Duodenal mucosa (tissue), 2 donors: ENCODE data around the gene CXCR5.

ENCODE experiments used
- H3K27ac ChIP-seq: one replicate; pipeline ENCODE4 v1.7.0; 2013; ENCODE audit warnings: low read depth, low read length
- H3K27me3 ChIP-seq, 2 donors: one replicate each; pipeline ENCODE4 v1.7.0; 2013; ENCODE audit warnings: low read length in 2 of 2, control low read depth in 1 of 2; ENCODE audit not compliant: insufficient read depth in 2 of 2, control insufficient read depth in 1 of 2
- H3K36me3 ChIP-seq, 2 donors: one replicate each; pipeline ENCODE4 v1.7.0; 2013; ENCODE audit warnings: low read length in 2 of 2, control low read depth in 1 of 2; ENCODE audit not compliant: insufficient read depth in 2 of 2, control insufficient read depth in 1 of 2
- H3K4me1 ChIP-seq, 2 donors: one replicate each; pipeline ENCODE4 v1.7.0; 2013; ENCODE audit warnings: low read length in 2 of 2, control low read depth in 1 of 2; ENCODE audit not compliant: insufficient read depth in 2 of 2, control insufficient read depth in 1 of 2
- H3K4me3 ChIP-seq, 2 donors: one replicate each; pipeline ENCODE4 v1.7.0; 2013; ENCODE audit warnings: low read length in 2 of 2, low read depth in 1 of 2
- H3K9ac ChIP-seq, 2 donors: one replicate each; pipeline ENCODE4 v1.7.0; 2013; ENCODE audit warnings: low read length in 2 of 2, low read depth in 1 of 2
- H3K9me3 ChIP-seq, 2 donors: one replicate each; pipeline ENCODE4 v1.7.0; 2013; ENCODE audit warnings: low read length in 2 of 2, control low read depth in 1 of 2; ENCODE audit not compliant: control insufficient read depth in 1 of 2

The CXCR5 gene

GRCh38 chr11:118873804-118874203 lies 9.9 kb upstream of the CXCR5 start:
- Histone ChIP-seq H3K4me3 (no peak overlapping the region), H3K9me3 (no peaks in the 10 kb centered on the region), H3K9ac (no peak overlapping the region), H3K27me3 (no peaks in the 10 kb centered on the region), H3K36me3 (no peaks in the 10 kb centered on the region), H3K27ac (no peak overlapping the region), H3K4me1 (peaks cover 14 to 26% of the 10 kb centered on the region in 2 donors)

GRCh38 chr11:118876286-118876685 lies 7.4 kb upstream of the CXCR5 start:
- H3K27me3 ChIP-seq, result no peaks in the 10 kb centered on the region
- H3K36me3 ChIP-seq, result no peaks in the 10 kb centered on the region
- peaks cover 3 to 16% of the 10 kb centered on the region in 2 donors for H3K4me1 ChIP-seq
- no peak overlapping the region for H3K27ac ChIP-seq
- H3K9me3 ChIP-seq, result no peaks in the 10 kb centered on the region
- peak overlapping the region; percentile 8 to 32 for H3K4me3 ChIP-seq
- no peak overlapping the region for H3K9ac ChIP-seq

GRCh38 chr11:118877487-118878162 lies 6.1 kb upstream of the CXCR5 start:
- Histone ChIP-seq H3K27ac (no peak overlapping the region), H3K4me3 (no peak overlapping the region), H3K9me3 (no peaks in the 10 kb centered on the region), H3K4me1 (peaks cover 3 to 16% of the 10 kb centered on the region in 2 donors), H3K27me3 (no peaks in the 10 kb centered on the region), H3K36me3 (no peaks in the 10 kb centered on the region), H3K9ac (no peak overlapping the region)

- no peak overlapping the region for H3K4me3 ChIP-seq
- H3K27me3 ChIP-seq, result no peaks in the 10 kb centered on the region
- H3K27ac ChIP-seq, result no peak overlapping the region
Observed at GRCh38 chr11:118878163-118878563, 5.5 kb upstream of the CXCR5 start.

GRCh38 chr11:118881228-118881627 lies 2.5 kb upstream of the CXCR5 start:
- Histone ChIP-seq H3K36me3 (no peaks in the 10 kb centered on the region), H3K4me1 (peaks cover 3 to 11% of the 10 kb centered on the region in 2 donors), H3K4me3 (no peak overlapping the region), H3K27ac (no peak overlapping the region), H3K27me3 (peaks cover 0 to 4% of the 10 kb centered on the region in 2 donors), H3K9ac (no peak overlapping the region), H3K9me3 (no peaks in the 10 kb centered on the region)

More at GRCh38 chr11:118878163-118878563, 5.5 kb upstream of the CXCR5 start:
- H3K9me3 ChIP-seq, result no peaks in the 10 kb centered on the region
- H3K9ac ChIP-seq, result no peak overlapping the region
- peaks cover 3 to 16% of the 10 kb centered on the region in 2 donors for H3K4me1 ChIP-seq
- H3K36me3 ChIP-seq, result no peaks in the 10 kb centered on the region

GRCh38 chr11:118882491-118882890 lies 1.2 kb upstream of the CXCR5 start:
- Histone ChIP-seq H3K27ac (no peak overlapping the region), H3K4me1 (peaks cover 5 to 6% of the 10 kb centered on the region in 2 donors), H3K4me3 (no peak overlapping the region), H3K9me3 (no peaks in the 10 kb centered on the region), H3K27me3 (peaks cover 0 to 4% of the 10 kb centered on the region in 2 donors), H3K36me3 (no peaks in the 10 kb centered on the region), H3K9ac (no peak overlapping the region)

- H3K36me3 ChIP-seq, result no peaks in the 10 kb centered on the region
- peaks cover 0 to 4% of the 10 kb centered on the region in 2 donors for H3K27me3 ChIP-seq
- no peaks in the 10 kb centered on the region for H3K9me3 ChIP-seq
- H3K4me3 ChIP-seq, result no peak overlapping the region
- peaks cover 8 to 11% of the 10 kb centered on the region in 2 donors for H3K4me1 ChIP-seq
- H3K27ac ChIP-seq, result no peak overlapping the region
- H3K9ac ChIP-seq, result no peak overlapping the region
Observed at GRCh38 chr11:118883004-118883367, 706 bp upstream of the CXCR5 start.

- H3K4me3 ChIP-seq, result no peak overlapping the region
- no peaks in the 10 kb centered on the region for H3K9me3 ChIP-seq
- H3K27ac ChIP-seq, result no peak overlapping the region
- H3K36me3 ChIP-seq, result no peaks in the 10 kb centered on the region
- H3K27me3 ChIP-seq, result peaks cover 0 to 4% of the 10 kb centered on the region in 2 donors
- H3K9ac ChIP-seq, result no peak overlapping the region
- H3K4me1 ChIP-seq, result peaks cover 10 to 15% of the 10 kb centered on the region in 2 donors
Observed at GRCh38 chr11:118884875-118885274, 1.2 kb downstream of the CXCR5 start.

- Histone ChIP-seq H3K27me3 (peaks cover 0 to 4% of the 10 kb centered on the region in 2 donors), H3K4me1 (peaks cover 10 to 15% of the 10 kb centered on the region in 2 donors), H3K27ac (no peak overlapping the region), H3K4me3 (no peak overlapping the region), H3K9ac (no peak overlapping the region), H3K36me3 (no peaks in the 10 kb centered on the region), H3K9me3 (no peaks in the 10 kb centered on the region)
Observed at GRCh38 chr11:118885319-118885718, 1.6 kb downstream of the CXCR5 start.

GRCh38 chr11:118885831-118886565 lies 2.3 kb downstream of the CXCR5 start:
- Histone ChIP-seq H3K27me3 (peaks cover 0 to 4% of the 10 kb centered on the region in 2 donors), H3K4me3 (no peak overlapping the region), H3K36me3 (no peaks in the 10 kb centered on the region), H3K4me1 (peaks cover 10 to 15% of the 10 kb centered on the region in 2 donors), H3K9ac (no peak overlapping the region), H3K9me3 (no peaks in the 10 kb centered on the region), H3K27ac (no peak overlapping the region)
